HEK293 (cell line): Measurements from ENCODE around the gene NDUFB6.

Source experiments
- CTCF ChIA-PET: fragments of 350-600 bp; formaldehyde crosslinking; extraction: SDS; loops from one replicate; lab custom pipeline; 2021; ENCODE audit warnings: antibody characterized with exemption; lab: Yijun Ruan, JAX
- POLR2A ChIA-PET: fragments of 300-600 bp; formaldehyde crosslinking; extraction: SDS; loops from one replicate; lab custom pipeline; 2020; ENCODE audit warnings: antibody characterized with exemption, inconsistent platforms; lab: Yijun Ruan, JAX
- H3K27ac ChIP-seq: fragments of 200-500 bp; sonication (Bioruptor generic); 2 replicates; pipeline ENCODE4 v1.5.1; 2014; ENCODE audit warnings: low read depth, low read length, control low read depth, inconsistent platforms; ENCODE audit errors: extremely low read depth
- H3K36me3 ChIP-seq, 2 experiments: fragments of 200-500 bp in 1 of 2; sonication (Bioruptor generic) in 1 of 2; 1 replicate in 1 of 2; 2 replicates in 1 of 2; pipeline ENCODE4 v1.5.1; 2014 to 2017; ENCODE audit warnings: inconsistent platforms in 2 of 2, low read length in 2 of 2; ENCODE audit not compliant: control insufficient read depth in 2 of 2, insufficient read depth in 1 of 2
- H3K4me1 ChIP-seq: fragments of 200-500 bp; sonication (Bioruptor generic); 2 replicates; pipeline ENCODE4 v1.5.1; 2014; ENCODE audit warnings: mild to moderate bottlenecking, low read length, inconsistent platforms; ENCODE audit not compliant: control insufficient read depth, insufficient read depth
- H3K4me3 ChIP-seq: 2 replicates; pipeline ENCODE4 v1.5.1; 2011; ENCODE audit warnings: low read depth, mild to moderate bottlenecking, control low read depth, low read length, moderate library complexity
- H3K9me3 ChIP-seq: fragments of 200-500 bp; sonication (Bioruptor generic); 2 replicates; pipeline ENCODE4 v1.5.1; 2014; ENCODE audit warnings: low read depth, low read length, inconsistent platforms; ENCODE audit not compliant: control insufficient read depth, insufficient read depth
- GLIS1 ChIP-seq: fragments of 450-650 bp; formaldehyde crosslinking; IDR thresholded peaks from 2 replicates; pipeline ENCODE4 v1.5.1; 2016; ENCODE audit warnings: missing biosample characterization, missing genetic modification characterization
- KLF1 ChIP-seq: fragments of 450-650 bp; formaldehyde crosslinking; IDR thresholded peaks from 2 replicates; pipeline ENCODE4 v1.5.1; 2016; ENCODE audit warnings: missing biosample characterization, missing genetic modification characterization
- KLF10 ChIP-seq: fragments of 450-650 bp; IDR thresholded peaks from 2 replicates; pipeline ENCODE4 v1.5.1; 2018; ENCODE audit warnings: missing biosample characterization, mild to moderate bottlenecking, missing genetic modification characterization
- KLF16 ChIP-seq: fragments of 450-650 bp; formaldehyde crosslinking; IDR thresholded peaks from 2 replicates; pipeline ENCODE4 v1.5.1; 2017; ENCODE audit warnings: missing biosample characterization, missing genetic modification characterization
- PRDM1 ChIP-seq: fragments of 450-650 bp; formaldehyde crosslinking; IDR thresholded peaks from 2 replicates; pipeline ENCODE4; 2016; ENCODE audit warnings: missing biosample characterization, missing genetic modification characterization
- REPIN1 ChIP-seq: fragments of 450-650 bp; formaldehyde crosslinking; IDR thresholded peaks from 2 replicates; pipeline ENCODE4 v1.5.1; 2017; ENCODE audit warnings: missing biosample characterization, missing genetic modification characterization, low read depth
- SCRT1 ChIP-seq: fragments of 450-650 bp; formaldehyde crosslinking; IDR thresholded peaks from 2 replicates; pipeline ENCODE4 v1.5.1; 2016; ENCODE audit warnings: missing biosample characterization, missing genetic modification characterization, borderline replicate concordance
- ZBTB7A ChIP-seq: fragments of 450-650 bp; formaldehyde crosslinking; IDR thresholded peaks from 2 replicates; pipeline ENCODE4 v1.5.1; 2016; ENCODE audit warnings: low read depth, missing biosample characterization, missing genetic modification characterization
- ZFP3 ChIP-seq: fragments of 450-650 bp; formaldehyde crosslinking; IDR thresholded peaks from 2 replicates; pipeline ENCODE4 v1.5.1; 2016; ENCODE audit warnings: low read depth, missing biosample characterization, missing genetic modification characterization
- ZNF121 ChIP-seq: fragments of 450-650 bp; formaldehyde crosslinking; IDR thresholded peaks from 2 replicates; pipeline ENCODE4 v1.5.1; 2016; ENCODE audit warnings: missing biosample characterization, missing genetic modification characterization
- ZNF155 ChIP-seq: fragments of 450-650 bp; formaldehyde crosslinking; IDR thresholded peaks from 2 replicates; pipeline ENCODE4 v1.5.1; 2016; ENCODE audit warnings: missing biosample characterization, missing genetic modification characterization
- ZNF184 ChIP-seq: fragments of 450-650 bp; IDR thresholded peaks from 2 replicates; pipeline ENCODE4 v1.5.1; 2018; ENCODE audit warnings: missing biosample characterization, mild to moderate bottlenecking, missing genetic modification characterization
- ZNF221 ChIP-seq: fragments of 450-650 bp; formaldehyde crosslinking; IDR thresholded peaks from 2 replicates; pipeline ENCODE4 v1.5.1; 2017; ENCODE audit warnings: missing biosample characterization, missing genetic modification characterization, borderline replicate concordance
- ZNF248 ChIP-seq: fragments of 450-650 bp; formaldehyde crosslinking; IDR thresholded peaks from 2 replicates; pipeline ENCODE4 v1.5.1; 2017; ENCODE audit warnings: missing biosample characterization, missing genetic modification characterization
- ZNF335 ChIP-seq: fragments of 450-650 bp; formaldehyde crosslinking; conservative IDR thresholded peaks from 2 replicates; pipeline ENCODE4 v1.5.1; 2016; ENCODE audit warnings: missing biosample characterization, missing genetic modification characterization
- ZNF366 ChIP-seq: fragments of 450-650 bp; formaldehyde crosslinking; conservative IDR thresholded peaks from 2 replicates; pipeline ENCODE4 v1.5.1; 2016; ENCODE audit warnings: missing biosample characterization, missing genetic modification characterization
- ZNF660 ChIP-seq: fragments of 450-650 bp; IDR thresholded peaks from 2 replicates; pipeline ENCODE4 v1.5.1; 2018; ENCODE audit warnings: missing biosample characterization, mild to moderate bottlenecking, missing genetic modification characterization
- ZNF785 ChIP-seq: fragments of 450-650 bp; formaldehyde crosslinking; IDR thresholded peaks from 2 replicates; pipeline ENCODE4 v1.5.1; 2016; ENCODE audit warnings: missing biosample characterization, missing genetic modification characterization
- ZSCAN18 ChIP-seq: fragments of 450-650 bp; formaldehyde crosslinking; IDR thresholded peaks from 2 replicates; pipeline ENCODE4 v1.5.1; 2016; ENCODE audit warnings: missing biosample characterization, missing genetic modification characterization
- ZSCAN23 ChIP-seq: fragments of 450-650 bp; formaldehyde crosslinking; IDR thresholded peaks from 2 replicates; pipeline ENCODE4 v1.5.1; 2016; ENCODE audit warnings: missing biosample characterization, missing genetic modification characterization
- ZSCAN5A ChIP-seq: fragments of 450-650 bp; formaldehyde crosslinking; IDR thresholded peaks from 2 replicates; pipeline ENCODE4 v1.5.1; 2016; ENCODE audit warnings: missing biosample characterization, missing genetic modification characterization
- TF ChIP-seq, protein P1 (sequence below): fragments of 450-650 bp; formaldehyde crosslinking; IDR thresholded peaks from 2 replicates; pipeline ENCODE4 v1.5.1; 2016; ENCODE audit warnings: missing biosample characterization, missing genetic modification characterization

The NDUFB6 gene

DNA sequence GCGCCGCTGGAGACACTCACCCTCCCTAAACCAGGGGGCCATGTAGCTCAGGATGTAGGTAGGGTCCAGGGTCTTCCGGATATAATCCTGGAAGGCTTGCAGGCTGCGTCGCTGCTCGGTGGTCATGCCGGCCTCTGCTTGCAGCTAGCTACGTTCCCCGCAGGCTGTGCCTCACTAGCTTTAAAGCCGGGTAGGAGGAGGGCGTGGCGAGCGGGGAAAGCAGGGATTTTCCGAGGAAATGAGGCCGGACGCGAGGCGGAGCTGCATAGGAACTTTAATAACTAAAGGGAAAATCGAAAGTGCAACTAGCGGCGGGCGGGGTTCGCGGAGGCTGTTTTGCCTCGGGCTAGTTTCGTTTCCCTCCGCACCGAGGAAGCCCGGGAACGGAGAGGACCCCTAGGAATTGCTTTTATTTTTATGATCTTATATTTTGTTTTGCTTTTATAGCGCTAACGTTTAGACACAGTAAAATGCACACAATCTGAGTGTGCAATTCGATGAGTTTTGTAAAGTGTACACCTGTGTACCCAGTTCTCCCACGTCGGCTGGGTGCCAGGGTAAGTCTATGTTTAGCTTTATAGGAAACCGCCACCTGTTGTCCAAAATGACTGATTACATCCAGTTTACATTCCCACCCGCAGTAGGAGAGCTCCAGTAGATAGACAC, 46.8 kb downstream of the NDUFB6 start, which contains the start of gene RIGI (continued):
- peak; percentile 84 for TF ChIP-seq SCRT1 (tag by site-specific recombination)
- TF ChIP-seq GLIS1: peak; percentile 71
- no peak for TF ChIP-seq ZNF221 (tag by site-specific recombination)
- peak; percentile 30; the same call in 1 of the 2 replicates for TF ChIP-seq ZNF366 (tag by site-specific recombination)
- peak; percentile 18; the same call in 1 of the 2 replicates for TF ChIP-seq ZNF660 (tag by site-specific recombination)
- TF ChIP-seq KLF1 (tag by site-specific recombination): peak; percentile 42
- no peak for TF ChIP-seq ZFP3 (tag by site-specific recombination)
- no peak for TF ChIP-seq REPIN1
- no peak for TF ChIP-seq KLF16 (tag by site-specific recombination)
- TF ChIP-seq ZSCAN5A (tag by site-specific recombination): no peak
- TF ChIP-seq KLF10 (tag by site-specific recombination): peak; percentile 64
- no peak for TF ChIP-seq ZNF248

- TF ChIP-seq ZNF335 (tag by site-specific recombination) (peak; percentile 59), ZNF121 (tag by site-specific recombination) (no peak)
- H3K4me1 ChIP-seq: peaks cover 4% of the 10 kb centered on the region; the same call in 1 of the 2 replicates
- peak overlapping the region; percentile 53 for H3K4me3 ChIP-seq
- ChIA-PET POLR2A (interaction anchor here (0.6 to 2.8 kb wide), 12 partner anchors 8 to 499 kb away, joined by 3 to 36 read pairs (median 5); partner anchors contain the start of genes ACO1, DNAJA1 and SMIM27), CTCF (interaction anchor here (0.6 to 9.6 kb wide), 28 partner anchors 9 to 500 kb away, joined by 3 to 130 read pairs (median 5); partner anchors contain the start of genes ACO1, NDUFB6, SMIM27 and TOPORS)
- H3K27ac ChIP-seq: peak overlapping the region; percentile 69
- H3K9me3 ChIP-seq: no peaks in the 10 kb centered on the region
- H3K36me3 ChIP-seq: no peaks in the 10 kb centered on the region; a peak in 1 of 3 replicates
Observed at GRCh38 chr9:32525709-32526030, 47.3 kb downstream of the NDUFB6 start.

DNA sequence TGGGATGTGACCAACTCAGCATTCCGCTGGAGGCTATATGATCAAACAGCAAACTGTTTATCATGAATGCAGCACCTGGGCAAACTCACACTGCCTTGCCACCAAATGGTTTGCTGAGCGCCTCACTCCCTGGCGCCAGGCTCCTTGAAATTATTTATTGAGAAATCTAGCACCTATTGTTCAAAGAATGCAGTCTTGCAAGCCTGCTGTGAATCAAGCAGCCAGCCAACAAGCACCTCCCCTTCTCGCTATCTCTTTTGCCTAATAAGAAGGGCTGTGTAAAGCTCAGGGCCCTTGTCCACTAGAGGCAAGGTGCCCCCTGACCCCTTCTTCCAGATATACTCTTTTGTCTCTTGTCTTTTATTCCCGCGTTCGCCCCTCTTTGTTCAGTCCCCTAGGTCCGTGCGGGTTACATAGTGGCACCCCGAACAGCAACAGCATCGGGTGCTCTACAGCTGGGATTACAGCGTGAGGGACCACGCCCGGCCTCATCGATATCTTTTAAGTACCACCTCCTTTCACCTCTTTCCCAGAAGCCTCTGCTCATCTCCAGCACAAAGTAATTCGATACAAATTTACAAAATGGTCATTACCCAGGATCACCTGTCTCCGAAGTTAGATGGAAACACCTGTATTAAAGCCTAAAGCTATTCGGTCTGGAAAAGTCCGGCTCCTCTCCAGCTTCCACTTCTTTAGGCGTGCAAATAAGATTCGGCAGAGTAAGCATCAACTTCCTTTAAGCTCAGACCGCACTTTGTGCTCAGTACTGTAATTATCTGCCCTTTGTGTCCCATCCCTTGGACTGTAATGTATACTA, 47.9 kb downstream of the NDUFB6 start:
- peaks cover 4% of the 10 kb centered on the region; the same call in 1 of the 2 replicates for H3K4me1 ChIP-seq
- H3K27ac ChIP-seq: no peak overlapping the region
- ChIA-PET CTCF (interaction anchor here (0.5 to 9.6 kb wide), 22 partner anchors 8 to 947 kb away, joined by 3 to 130 read pairs (median 5); partner anchors contain the start of genes ACO1, NDUFB6, SMIM27 and TOPORS), POLR2A (interaction anchor here (0.6 to 2.8 kb wide), 13 partner anchors 8 to 500 kb away, joined by 3 to 36 read pairs (median 4); partner anchors contain the start of genes ACO1, DNAJA1 and SMIM27)
- H3K36me3 ChIP-seq: no peaks in the 10 kb centered on the region; a peak in 1 of 3 replicates
- H3K4me3 ChIP-seq: peak overlapping the region; percentile 53
- TF ChIP-seq ZNF785 (tag by site-specific recombination) (no peak), KLF1 (tag by site-specific recombination) (no peak), ZSCAN5A (tag by site-specific recombination) (no peak), ZNF184 (no peak), ZSCAN23 (no peak), PRDM1 (tag by site-specific recombination) (no peak), ZNF155 (tag by site-specific recombination) (no peak), ZSCAN18 (tag by site-specific recombination) (no peak), ZBTB7A (tag by site-specific recombination) (no peak), KLF10 (tag by site-specific recombination) (no peak)
- TF ChIP-seq, protein P1, sequence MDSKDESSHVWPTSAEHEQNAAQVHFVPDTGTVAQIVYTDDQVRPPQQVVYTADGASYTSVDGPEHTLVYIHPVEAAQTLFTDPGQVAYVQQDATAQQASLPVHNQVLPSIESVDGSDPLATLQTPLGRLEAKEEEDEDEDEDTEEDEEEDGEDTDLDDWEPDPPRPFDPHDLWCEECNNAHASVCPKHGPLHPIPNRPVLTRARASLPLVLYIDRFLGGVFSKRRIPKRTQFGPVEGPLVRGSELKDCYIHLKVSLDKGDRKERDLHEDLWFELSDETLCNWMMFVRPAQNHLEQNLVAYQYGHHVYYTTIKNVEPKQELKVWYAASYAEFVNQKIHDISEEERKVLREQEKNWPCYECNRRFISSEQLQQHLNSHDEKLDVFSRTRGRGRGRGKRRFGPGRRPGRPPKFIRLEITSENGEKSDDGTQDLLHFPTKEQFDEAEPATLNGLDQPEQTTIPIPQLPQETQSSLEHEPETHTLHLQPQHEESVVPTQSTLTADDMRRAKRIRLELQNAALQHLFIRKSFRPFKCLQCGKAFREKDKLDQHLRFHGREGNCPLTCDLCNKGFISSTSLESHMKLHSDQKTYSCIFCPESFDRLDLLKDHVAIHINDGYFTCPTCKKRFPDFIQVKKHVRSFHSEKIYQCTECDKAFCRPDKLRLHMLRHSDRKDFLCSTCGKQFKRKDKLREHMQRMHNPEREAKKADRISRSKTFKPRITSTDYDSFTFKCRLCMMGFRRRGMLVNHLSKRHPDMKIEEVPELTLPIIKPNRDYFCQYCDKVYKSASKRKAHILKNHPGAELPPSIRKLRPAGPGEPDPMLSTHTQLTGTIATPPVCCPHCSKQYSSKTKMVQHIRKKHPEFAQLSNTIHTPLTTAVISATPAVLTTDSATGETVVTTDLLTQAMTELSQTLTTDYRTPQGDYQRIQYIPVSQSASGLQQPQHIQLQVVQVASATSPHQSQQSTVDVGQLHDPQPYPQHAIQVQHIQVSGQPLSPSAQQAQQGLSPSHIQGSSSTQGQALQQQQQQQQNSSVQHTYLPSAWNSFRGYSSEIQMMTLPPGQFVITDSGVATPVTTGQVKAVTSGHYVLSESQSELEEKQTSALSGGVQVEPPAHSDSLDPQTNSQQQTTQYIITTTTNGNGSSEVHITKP (tag by site-specific recombination): no peak
- TF ChIP-seq, all 188 proteins: peak for 0
- no peaks in the 10 kb centered on the region for H3K9me3 ChIP-seq
